Ramos (cell line): ENCODE data around the gene MGAT4A.
"Not testable (repeated sequence)": the region's sequence is repeated elsewhere in the genome, so short reads cannot be mapped to it uniquely, and the experiment has no call there.

Source experiments
- in situ Hi-C: fragments of 300-500 bp; cut with MboI; formaldehyde crosslinking; loops from one replicate; pipeline ENCODE4 v1.14.3; 2022; ENCODE audit warnings: low sequenced_read_pairs; ENCODE audit not compliant: unreplicated experiment

The MGAT4A gene

GRCh38 chr2:98617149-98617548, 113.8 kb downstream of the MGAT4A start:
- in situ Hi-C loops, result no loop called here

- in situ Hi-C loops, result no loop called here
These were observed 115.5 kb downstream of the MGAT4A start for GRCh38 chr2:98615481-98615880.

DNA sequence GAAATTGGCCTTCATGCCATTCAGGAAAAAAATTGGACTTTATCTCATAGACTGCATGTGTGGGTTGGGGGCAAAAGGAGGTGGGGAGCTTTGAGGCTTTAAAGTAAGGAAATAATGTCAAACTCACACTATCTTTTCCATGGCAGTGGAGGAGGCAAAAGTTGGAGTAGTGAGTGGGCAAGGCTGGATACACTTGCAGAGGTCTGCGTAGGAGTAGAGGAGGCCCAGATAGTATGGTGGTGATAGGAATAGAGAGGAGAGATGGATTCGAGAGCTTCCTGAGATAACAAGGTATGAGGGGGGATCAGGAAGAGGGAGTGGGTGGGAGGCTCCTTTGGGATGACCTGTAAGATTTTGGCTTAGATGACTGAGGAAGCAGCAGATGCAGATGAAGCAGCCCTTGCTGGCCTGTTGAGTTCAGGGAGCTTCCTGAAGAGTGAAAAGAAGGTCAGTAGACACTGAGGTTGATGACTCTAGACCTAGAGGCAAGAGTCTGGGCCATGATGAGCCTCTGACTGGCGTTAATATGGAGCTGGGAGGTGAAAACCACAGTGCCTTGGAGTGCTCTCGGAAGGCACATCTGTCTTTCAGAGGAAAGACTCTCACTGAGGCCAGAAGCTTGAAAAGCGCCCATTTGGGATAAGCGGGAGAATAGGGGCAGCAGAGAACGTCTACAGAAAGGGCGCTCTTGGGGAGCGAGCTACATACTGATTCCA, 116.8 kb downstream of the MGAT4A start:
- in situ Hi-C loops, result no loop called here

GRCh38 chr2:98608962-98609604, 121.8 kb downstream of the MGAT4A start:
- in situ Hi-C loops, result loop anchor here (10.0 kb wide), 1 partner anchor 194 kb away; no protein-coding TSS in a partner anchor

GRCh38 chr2:98608116-98608961, 122.6 kb downstream of the MGAT4A start, which contains the start of the genes COA5 and UNC50:
TSS of gene COA5 (minus strand) at chr2:98608512. CDS start at chr2:98608405, 107 bp downstream.
TSS of gene UNC50 (plus strand) at chr2:98608589. CDS start at chr2:98609760, 1,171 bp downstream.
- in situ Hi-C loops, result loop anchor here (10.0 kb wide), 1 partner anchor 194 kb away; no protein-coding TSS in a partner anchor

GRCh38 chr2:98607741-98608115, 123.2 kb downstream of the MGAT4A start:
- in situ Hi-C loops, result loop anchor here (10.0 kb wide), 1 partner anchor 193 kb away; no protein-coding TSS in a partner anchor

GRCh38 chr2:98607104-98607503, 123.8 kb downstream of the MGAT4A start:
- in situ Hi-C loops, result loop anchor here (10.0 kb wide), 1 partner anchor 192 kb away; no protein-coding TSS in a partner anchor

DNA sequence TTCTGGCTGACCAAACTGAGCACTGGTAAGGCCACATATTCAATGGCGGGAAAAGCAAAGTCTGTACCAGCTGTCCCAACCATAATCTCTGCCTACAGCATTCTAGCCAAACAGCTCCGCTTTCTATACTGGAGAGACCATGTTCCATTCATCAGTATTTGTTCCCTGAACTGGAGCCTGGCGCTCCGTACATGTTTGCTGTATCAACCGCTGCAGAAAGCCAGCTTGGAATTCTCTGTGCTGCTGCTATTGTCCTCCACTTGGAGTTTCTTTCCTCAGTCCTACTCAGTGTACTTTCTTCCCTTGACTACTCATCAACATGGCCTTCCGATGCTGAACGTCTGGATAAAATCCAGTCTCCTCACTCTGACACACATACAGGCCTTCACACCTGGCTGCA, 124.5 kb downstream of the MGAT4A start:
- in situ Hi-C loops, result loop anchor here (10.0 kb wide), 1 partner anchor 192 kb away; no protein-coding TSS in a partner anchor

- in situ Hi-C loops, result loop anchor here (10.0 kb wide), 1 partner anchor 190 kb away; no protein-coding TSS in a partner anchor
These were observed 125.9 kb downstream of the MGAT4A start for GRCh38 chr2:98605076-98605475.

GRCh38 chr2:98604547-98604946, 126.4 kb downstream of the MGAT4A start:
- in situ Hi-C loops, result loop anchor here (10.0 kb wide), 1 partner anchor 190 kb away; no protein-coding TSS in a partner anchor

- in situ Hi-C loops, result loop anchor here (10.0 kb wide), 1 partner anchor 187 kb away; no protein-coding TSS in a partner anchor
These were observed 129.3 kb downstream of the MGAT4A start for GRCh38 chr2:98601532-98602132.

- in situ Hi-C loops, result no loop called here
These were observed 132.0 kb downstream of the MGAT4A start for GRCh38 chr2:98598781-98599428.

DNA sequence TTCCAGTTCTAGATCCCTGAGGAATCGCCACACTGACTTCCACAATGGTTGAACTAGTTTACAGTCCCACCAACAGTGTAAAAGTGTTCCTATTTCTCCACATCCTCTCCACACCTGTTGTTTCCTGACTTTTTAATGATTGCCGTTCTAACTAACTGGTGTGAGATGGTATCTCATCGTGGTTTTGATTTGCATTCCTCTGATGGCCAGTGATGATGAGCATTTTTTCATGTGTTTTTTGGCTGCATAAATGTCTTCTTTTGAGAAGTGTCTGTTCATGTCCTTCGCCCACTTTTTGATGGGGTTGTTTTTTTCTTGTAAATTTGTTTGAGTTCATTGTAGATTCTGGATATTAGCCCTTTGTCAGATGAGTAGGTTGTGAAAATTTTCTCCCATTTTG, 136.3 kb downstream of the MGAT4A start:
- in situ Hi-C loops, result not testable (repeated sequence)

GRCh38 chr2:98592565-98592964, 138.4 kb downstream of the MGAT4A start:
- in situ Hi-C loops, result no loop called here

GRCh38 chr2:98589489-98589888, 141.4 kb downstream of the MGAT4A start:
- in situ Hi-C loops, result no loop called here

GRCh38 chr2:98588880-98589431, 142.0 kb downstream of the MGAT4A start:
- in situ Hi-C loops, result no loop called here

DNA sequence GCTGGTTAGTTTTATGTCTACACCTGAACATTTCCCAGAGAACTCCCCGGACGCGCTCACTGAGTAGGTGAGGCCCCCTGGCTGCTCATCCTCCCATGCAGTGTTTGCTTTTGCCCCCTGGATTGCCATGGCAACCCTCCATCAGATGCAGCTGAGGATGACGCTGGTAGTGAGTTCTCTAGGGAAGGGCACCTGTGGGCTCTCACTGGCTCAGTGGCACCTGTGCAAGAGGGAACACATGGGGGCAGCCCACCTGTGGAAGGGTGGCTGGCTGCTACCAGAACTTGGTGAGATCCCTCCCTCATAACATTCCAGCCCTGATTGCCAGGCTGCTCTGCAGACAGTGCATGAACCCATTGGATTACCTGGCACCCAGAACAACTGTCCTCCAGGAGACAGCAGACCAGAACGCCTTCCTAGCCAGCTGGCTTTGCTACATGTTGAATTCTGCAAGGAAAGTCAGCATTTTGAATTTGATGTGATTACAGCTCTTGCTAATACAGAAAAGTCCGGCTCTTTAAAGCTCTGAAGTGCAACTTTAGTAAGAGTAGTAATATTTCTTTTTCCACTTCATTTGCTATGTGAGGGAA, 144.3 kb downstream of the MGAT4A start:
- in situ Hi-C loops, result no loop called here

- in situ Hi-C loops, result no loop called here
These were observed 145.5 kb downstream of the MGAT4A start for GRCh38 chr2:98585386-98585785.
